H9 (cell line): Measurements from ENCODE around the gene LARP4B. TPM values are rescaled to one million over a fixed set of nuclear protein-coding genes. Genes with fewer than 3 reads are reported as not detected.

ENCODE experiments used
- DNase-seq: peaks from one replicate; pipeline ENCODE4 v3.0.0-alpha.2; 2017
- H2AFZ ChIP-seq: one replicate; pipeline ENCODE4 v1.6.1; 2013; ENCODE audit warnings: mild to moderate bottlenecking, low read length, control low read depth, moderate library complexity
- H2AK5ac ChIP-seq: 2 replicates; pipeline ENCODE4 v1.6.1; 2013; ENCODE audit warnings: low read length, control low read depth, mixed read lengths; ENCODE audit not compliant: insufficient read length
- H2BK120ac ChIP-seq: one replicate; pipeline ENCODE4 v1.6.1; 2013; ENCODE audit warnings: low read depth, mild to moderate bottlenecking, low read length, control low read depth, inconsistent platforms; ENCODE audit not compliant: poor library complexity, severe bottlenecking
- H2BK12ac ChIP-seq: 2 replicates; pipeline ENCODE4 v1.6.1; 2013; ENCODE audit warnings: low read length, control low read depth, mixed read lengths, low read depth; ENCODE audit not compliant: insufficient read length
- H2BK15ac ChIP-seq: 2 replicates; pipeline ENCODE4 v1.6.1; 2013; ENCODE audit warnings: low read depth, low read length, control low read depth
- H2BK20ac ChIP-seq: one replicate; pipeline ENCODE4 v1.6.1; 2013; ENCODE audit warnings: low read depth, mild to moderate bottlenecking, low read length, control low read depth, inconsistent platforms; ENCODE audit not compliant: poor library complexity, severe bottlenecking
- H2BK5ac ChIP-seq: 2 replicates; pipeline ENCODE4 v1.6.1; 2013; ENCODE audit warnings: low read length, control low read depth, mixed read lengths; ENCODE audit not compliant: insufficient read length
- H3K14ac ChIP-seq: 2 replicates; pipeline ENCODE4 v1.6.1; 2013; ENCODE audit warnings: low read length, control low read depth; ENCODE audit not compliant: insufficient read depth
- H3K18ac ChIP-seq: 2 replicates; pipeline ENCODE4 v1.6.1; 2013; ENCODE audit warnings: low read depth, mild to moderate bottlenecking, mixed read lengths, low read length, control low read depth; ENCODE audit not compliant: insufficient read length
- H3K23ac ChIP-seq: 2 replicates; pipeline ENCODE4 v1.6.1; 2013; ENCODE audit warnings: low read length, control low read depth, mixed read lengths, low read depth; ENCODE audit not compliant: insufficient read length
- H3K23me2 ChIP-seq: 2 replicates; pipeline ENCODE4 v1.6.1; 2013; ENCODE audit warnings: low read depth, mild to moderate bottlenecking, mixed read lengths, low read length, control low read depth; ENCODE audit not compliant: insufficient read length, poor library complexity, severe bottlenecking
- H3K27ac ChIP-seq: 2 replicates; pipeline ENCODE4 v1.5.1; 2013; ENCODE audit warnings: low read length, control low read depth, mixed read lengths, low read depth; ENCODE audit not compliant: insufficient read length
- H3K27me3 ChIP-seq: 2 replicates; pipeline ENCODE4 v1.6.1; 2013; ENCODE audit warnings: low read length, control low read depth, inconsistent platforms; ENCODE audit not compliant: insufficient read depth
- H3K4ac ChIP-seq: 2 replicates; pipeline ENCODE4 v1.6.1; 2013; ENCODE audit warnings: low read depth, mild to moderate bottlenecking, control low read depth, inconsistent platforms, low read length, moderate library complexity
- H3K4me1 ChIP-seq: 2 replicates; pipeline ENCODE4 v1.6.1; 2013; ENCODE audit warnings: low read length, control low read depth, inconsistent platforms; ENCODE audit not compliant: insufficient read depth
- H3K4me2 ChIP-seq: 2 replicates; pipeline ENCODE4 v1.6.1; 2013; ENCODE audit warnings: low read length, control low read depth, mixed read lengths; ENCODE audit not compliant: insufficient read length, insufficient read depth
- H3K56ac ChIP-seq: 2 replicates; pipeline ENCODE4 v1.6.1; 2013; ENCODE audit warnings: low read depth, mild to moderate bottlenecking, mixed read lengths, low read length, control low read depth; ENCODE audit not compliant: insufficient read length
- H3K79me1 ChIP-seq: 2 replicates; pipeline ENCODE4 v1.6.1; 2013; ENCODE audit warnings: low read depth, mild to moderate bottlenecking, moderate library complexity, low read length, control low read depth, inconsistent platforms; ENCODE audit not compliant: insufficient read depth, poor library complexity, severe bottlenecking
- H3K79me2 ChIP-seq: 2 replicates; pipeline ENCODE4 v1.6.1; 2013; ENCODE audit warnings: low read length, control low read depth, inconsistent platforms; ENCODE audit not compliant: insufficient read depth
- H3K9ac ChIP-seq: 2 replicates; pipeline ENCODE4 v1.6.1; 2013; ENCODE audit warnings: low read length, control low read depth, mixed read lengths; ENCODE audit not compliant: insufficient read length; ENCODE audit errors: extremely low read depth
- H3K9me3 ChIP-seq: one replicate; pipeline ENCODE4 v1.6.1; 2013; ENCODE audit warnings: low read depth, low read length, inconsistent platforms; ENCODE audit not compliant: control insufficient read depth
- H3T11ph ChIP-seq: one replicate; pipeline ENCODE4 v1.6.1; 2013; ENCODE audit warnings: mild to moderate bottlenecking, low read length, control low read depth, inconsistent platforms
- H4K20me1 ChIP-seq: one replicate; pipeline ENCODE4 v1.6.1; 2013; ENCODE audit not compliant: control insufficient read depth, insufficient read length, insufficient read depth
- H4K5ac ChIP-seq: 2 replicates; pipeline ENCODE4 v1.6.1; 2013; ENCODE audit warnings: low read depth, mild to moderate bottlenecking, mixed read lengths, low read length, control low read depth; ENCODE audit not compliant: insufficient read length
- H4K8ac ChIP-seq: replicated peaks from 2 replicates; pipeline ENCODE4 v1.6.1; 2013; ENCODE audit warnings: low read length, control low read depth, mixed read lengths, low read depth; ENCODE audit not compliant: insufficient read length
- H4K91ac ChIP-seq: 2 replicates; pipeline ENCODE4 v1.6.1; 2013; ENCODE audit warnings: low read depth, mild to moderate bottlenecking, moderate library complexity, mixed read lengths, low read length, control low read depth; ENCODE audit not compliant: insufficient read length
- H3K27ac Mint-ChIP-seq, 3 experiments: 2 replicates in 2 of 3; 3 replicates in 1 of 3; pipeline ENCODE4 v1.8.0; 2020 to 2021; ENCODE audit warnings: mixed read lengths in 3 of 3, mild to moderate bottlenecking in 1 of 3, moderate library complexity in 1 of 3
- H3K27me3 Mint-ChIP-seq: 2 replicates; pipeline ENCODE4 v1.8.0; 2021; ENCODE audit warnings: low read depth, mild to moderate bottlenecking, moderate library complexity, mixed read lengths
- H3K36me3 Mint-ChIP-seq, 3 experiments: 2 replicates in 2 of 3; 3 replicates in 1 of 3; pipeline ENCODE4 v1.8.0; 2020 to 2021; ENCODE audit warnings: low read depth in 3 of 3, mixed read lengths in 3 of 3; ENCODE audit not compliant: insufficient read depth in 1 of 3
- H3K4me1 Mint-ChIP-seq, 2 experiments: 2 replicates each; pipeline ENCODE4 v1.8.0; 2020; ENCODE audit warnings: mixed read lengths in 2 of 2
- H3K4me3 Mint-ChIP-seq, 2 experiments: 2 replicates in 1 of 2; 3 replicates in 1 of 2; pipeline ENCODE4 v1.8.0; 2020 to 2021; ENCODE audit warnings: mild to moderate bottlenecking in 2 of 2, mixed read lengths in 2 of 2, moderate library complexity in 1 of 2
- H3K9me3 Mint-ChIP-seq, 2 experiments: 2 replicates in 1 of 2; 3 replicates in 1 of 2; pipeline ENCODE4 v1.8.0; 2020; ENCODE audit warnings: mild to moderate bottlenecking in 2 of 2, mixed read lengths in 2 of 2, moderate library complexity in 1 of 2
- CTCF ChIP-seq: fragments of 200-600 bp; sonication (generic); conservative IDR thresholded peaks from 3 replicates; pipeline ENCODE4 v1.8.0; 2021; ENCODE audit warnings: antibody characterized with exemption, mild to moderate bottlenecking
- WGBS: extraction: QIAGEN DNeasy Blood & Tissue Kit; methylation state at CpG from one replicate; pipeline ENCODE4 v1.1.7; 2013; ENCODE audit warnings: missing lambda C conversion rate, low lambda C conversion rate, mixed read lengths; ENCODE audit not compliant: insufficient read length; ENCODE audit errors: extremely low coverage; 5-methylcytosine and 5-hydroxymethylcytosine counted together
- total RNA-seq: library from RNA; stranded (reverse); gene quantifications from 2 replicates; pipeline ENCODE4 v1.2.1, GENCODE V29; 2021

LARP4B gene
- total RNA-seq, 1 experiment from 2014 or later, result 88.9 TPM

GRCh38 chr10:867807-868206 lies 63.7 kb downstream of the LARP4B start:
- peaks cover 19 to 52% (median 48%) of the 10 kb centered on the region in 3 experiments for H3K36me3 Mint-ChIP-seq
- H3K79me2 ChIP-seq, result peaks cover 2% of the 10 kb centered on the region; the same call in 1 of the 2 replicates
- no peak overlapping the region for H2AK5ac ChIP-seq
- no peaks in the 10 kb centered on the region; the same call in 1 of the 2 replicates for H3K27me3 Mint-ChIP-seq
- no peak overlapping the region for H3K4ac ChIP-seq
- H2BK12ac ChIP-seq, result no peak overlapping the region
- H2BK20ac ChIP-seq, result no peak overlapping the region
- H3K4me1 ChIP-seq, result no peaks in the 10 kb centered on the region; the same call in 1 of the 2 replicates
- H2BK5ac ChIP-seq, result no peak overlapping the region
- H3K9me3 Mint-ChIP-seq, result no peaks in the 10 kb centered on the region
- no peak overlapping the region for H3K56ac ChIP-seq
- no peak for TF ChIP-seq CTCF
- no peaks in the 10 kb centered on the region for H3K9me3 ChIP-seq
- H3K79me1 ChIP-seq, result no peaks in the 10 kb centered on the region
- peaks cover 3% of the 10 kb centered on the region in 2 experiments; a peak in 2 of 4 replicates for H3K4me1 Mint-ChIP-seq
- H3T11ph ChIP-seq, result no peak overlapping the region
- H4K20me1 ChIP-seq, result peaks cover 4% of the 10 kb centered on the region
- H3K9ac ChIP-seq, result no peak overlapping the region
- no peak for DNase-seq
- no peak overlapping the region for H3K4me3 Mint-ChIP-seq
- H4K5ac ChIP-seq, result no peak overlapping the region
- no peak overlapping the region for H3K14ac ChIP-seq
- no peak overlapping the region for H3K27ac ChIP-seq
- H3K27ac Mint-ChIP-seq, result no peak overlapping the region
- no peak overlapping the region for H2BK15ac ChIP-seq
- no CpG with 5 or more reads among the region's 6 CpGs for WGBS
- H3K4me2 ChIP-seq, result no peak overlapping the region
- H2BK120ac ChIP-seq, result no peak overlapping the region
- no peaks in the 10 kb centered on the region for H3K27me3 ChIP-seq
- H2AFZ ChIP-seq, result no peak overlapping the region
- no peak overlapping the region for H3K18ac ChIP-seq
- H3K23me2 ChIP-seq, result no peaks in the 10 kb centered on the region
- no peak overlapping the region for H4K8ac ChIP-seq
- no peak overlapping the region for H3K23ac ChIP-seq
- H4K91ac ChIP-seq, result no peak overlapping the region
